ENCODE measurements around the gene AUTS2.
"Not testable (repeated sequence)": the region's sequence is repeated elsewhere in the genome, so short reads cannot be mapped to it uniquely, and the experiment has no call there.

AUTS2 gene

DNA sequence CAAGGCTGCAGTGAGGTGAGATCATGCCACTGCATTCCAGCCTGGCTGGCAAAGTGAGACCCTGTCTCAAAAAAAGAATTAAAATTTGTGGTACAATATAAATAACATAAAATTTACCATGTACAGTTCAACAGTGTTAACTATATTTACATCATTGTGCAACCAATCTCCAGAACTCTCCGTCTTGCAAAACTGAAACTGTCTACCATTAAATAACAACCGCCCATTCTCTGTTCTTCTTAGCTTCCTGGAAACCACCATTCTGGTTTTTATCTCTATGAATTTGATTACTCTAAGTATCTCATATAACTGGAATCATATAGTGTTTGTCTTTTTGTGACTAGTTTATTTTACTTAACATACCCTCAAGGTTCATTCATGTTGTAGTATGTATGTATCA, 167.6 kb downstream of the AUTS2 start:
- DNase-seq, result peak; percentile 44

DNA sequence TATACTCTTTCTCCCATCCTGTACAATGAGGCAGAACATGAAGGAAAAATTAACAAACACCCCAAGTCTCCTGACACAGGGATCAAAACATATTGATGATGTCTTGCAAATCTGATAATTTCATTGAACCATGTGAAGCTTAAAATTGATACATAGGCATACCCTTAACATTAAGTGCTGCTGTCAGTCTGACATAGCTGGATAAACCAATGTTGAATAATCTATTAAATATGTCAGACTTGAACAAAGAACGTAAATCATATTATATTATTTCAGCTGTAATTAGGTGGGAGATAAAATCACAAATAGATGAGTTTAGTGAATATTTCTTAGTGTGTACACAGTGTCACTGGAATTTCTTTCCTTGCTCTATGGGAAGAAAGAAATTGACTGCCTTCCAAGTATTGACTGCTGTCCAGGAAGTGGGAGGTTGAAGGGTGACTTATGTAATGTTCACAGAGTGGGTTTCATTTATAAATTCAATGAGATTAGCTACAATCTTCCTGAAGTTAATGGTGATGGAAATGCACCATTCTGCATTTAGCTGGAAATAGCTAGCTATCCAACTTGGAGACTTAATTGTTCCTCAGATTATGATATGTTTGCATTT, 170.8 kb downstream of the AUTS2 start:
- DNase-seq, result no peak

DNA sequence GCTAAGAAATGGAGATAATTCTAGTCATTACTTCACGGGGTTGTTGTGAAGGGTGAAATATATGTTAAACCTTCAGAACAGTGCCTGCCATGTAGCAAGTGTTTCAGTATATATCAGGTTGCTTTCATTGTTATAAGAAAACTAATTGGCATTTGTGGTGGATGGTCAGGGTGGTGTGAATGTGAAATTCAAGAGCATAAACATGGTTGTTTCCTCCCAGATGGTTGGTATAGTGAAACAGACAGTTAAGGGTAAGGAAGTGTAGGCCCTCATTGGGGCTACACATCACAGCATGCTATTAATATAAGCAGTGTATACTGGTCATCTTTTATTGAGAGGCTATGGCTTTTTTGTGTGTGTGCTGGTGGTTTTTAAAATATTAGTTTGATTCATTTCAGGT, 171.6 kb downstream of the AUTS2 start:
- DNase-seq, result no peak

DNA sequence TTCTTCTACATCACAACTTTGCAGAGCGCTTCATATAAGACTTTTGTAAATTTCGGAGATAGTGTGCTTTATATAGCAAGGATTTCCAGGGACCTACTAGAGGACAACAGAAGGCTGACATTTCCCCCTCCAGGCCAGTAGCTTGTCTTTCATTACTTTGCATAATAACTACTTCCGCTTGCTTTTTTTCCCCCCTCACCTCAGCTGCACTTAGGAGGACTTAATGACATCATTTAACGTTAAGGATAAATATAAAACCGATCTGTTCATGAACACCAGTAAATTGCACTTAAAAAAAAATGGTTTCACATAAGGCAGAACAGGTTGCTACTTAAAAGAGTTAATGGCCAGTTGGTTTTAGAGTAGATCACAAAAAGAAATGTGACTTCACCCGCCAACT, 172.3 kb downstream of the AUTS2 start:
- no peak for DNase-seq

DNA sequence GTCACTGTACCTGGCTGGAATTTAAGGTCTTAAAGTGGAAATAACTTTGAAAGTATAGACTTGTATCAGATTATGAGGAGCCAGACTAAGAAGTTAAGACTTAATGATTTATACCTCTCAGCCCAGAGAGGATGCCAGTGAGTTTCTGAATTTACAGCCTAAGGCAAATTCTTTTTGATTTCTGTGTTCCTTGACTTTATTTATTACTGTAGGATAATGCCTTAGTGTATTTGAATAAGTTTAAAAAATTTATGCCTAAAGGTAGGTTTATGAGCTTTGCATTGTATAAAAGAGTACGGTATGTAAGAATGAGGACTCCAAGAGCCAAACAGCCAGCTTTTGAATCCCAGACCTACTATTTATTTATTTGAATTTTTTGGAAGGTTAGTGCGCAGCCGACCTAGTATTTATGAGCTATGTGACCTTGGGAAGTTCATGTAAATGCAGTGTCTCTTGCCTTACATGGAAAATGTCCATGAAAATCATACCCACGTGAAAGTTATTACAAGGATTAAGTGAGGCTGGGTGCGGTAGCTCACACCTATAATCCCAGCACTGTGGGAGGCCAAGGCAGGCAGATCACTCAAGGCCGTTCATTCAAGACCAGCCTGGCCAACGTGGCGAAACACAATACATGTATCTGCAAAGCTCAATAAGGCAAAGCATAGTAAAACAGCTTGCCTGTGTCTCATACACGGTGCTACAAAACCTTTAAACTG, 174.6 kb downstream of the AUTS2 start:
- DNase-seq, result no peak

DNA sequence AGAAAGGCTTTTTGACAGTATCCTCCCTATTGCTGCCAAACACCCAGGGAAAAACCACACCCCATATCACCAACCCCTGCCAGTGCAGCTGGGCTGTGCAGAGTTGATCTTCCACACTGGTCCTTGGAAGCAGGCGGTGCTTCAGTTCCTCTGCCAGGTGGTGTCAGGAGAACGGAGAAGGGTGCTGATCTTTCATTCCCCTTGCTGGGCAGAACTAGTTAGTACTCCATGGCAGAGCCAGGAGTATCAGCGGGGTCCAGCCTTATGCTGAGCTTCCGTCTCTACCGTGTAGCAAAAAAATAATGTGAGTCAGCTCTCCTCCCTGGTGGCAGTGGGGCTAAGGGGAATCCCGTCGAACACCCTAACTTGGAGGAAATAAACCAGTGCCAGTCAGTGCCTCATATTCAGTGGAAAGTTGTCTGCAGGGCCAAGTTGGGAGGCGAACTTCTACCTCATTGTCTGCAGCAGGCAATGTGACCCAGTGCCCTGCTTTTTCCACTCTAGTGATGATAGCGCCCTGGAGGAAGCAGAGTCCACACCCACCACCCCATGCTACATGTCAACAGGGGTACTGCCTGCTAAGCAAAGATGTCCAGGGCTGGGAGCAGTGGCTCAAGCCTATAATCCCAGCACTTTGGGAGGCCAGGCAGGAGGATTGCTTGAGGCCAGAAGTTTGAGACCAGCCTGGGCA, 175.4 kb downstream of the AUTS2 start:
- no peak for DNase-seq

DNA sequence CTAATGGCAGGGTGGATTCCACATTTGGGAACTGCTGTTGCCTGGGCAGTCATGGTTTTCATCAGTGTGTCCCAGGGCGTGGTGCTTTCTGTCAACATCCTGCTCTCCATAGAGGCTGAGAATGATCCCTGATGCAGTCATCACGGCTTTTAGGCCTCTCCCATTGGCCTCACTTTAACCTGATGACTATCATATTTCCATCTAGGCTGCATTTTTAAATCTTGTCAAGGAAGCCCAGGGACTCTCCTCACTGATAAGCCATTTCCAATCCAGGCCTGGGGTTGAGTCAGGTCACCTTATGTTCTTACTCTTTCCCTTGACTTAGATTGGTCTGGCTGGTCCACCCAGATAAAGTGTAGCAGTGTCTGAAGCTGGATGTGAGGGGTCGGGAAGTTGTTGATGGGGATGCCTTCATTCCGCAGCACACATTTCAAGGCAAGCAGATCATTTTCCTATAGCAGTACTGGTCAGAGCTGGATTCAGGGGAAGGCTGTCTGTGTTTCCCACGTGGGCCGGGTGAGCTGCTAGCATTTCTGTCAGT, 177.0 kb downstream of the AUTS2 start:
- DNase-seq, result no peak

DNA sequence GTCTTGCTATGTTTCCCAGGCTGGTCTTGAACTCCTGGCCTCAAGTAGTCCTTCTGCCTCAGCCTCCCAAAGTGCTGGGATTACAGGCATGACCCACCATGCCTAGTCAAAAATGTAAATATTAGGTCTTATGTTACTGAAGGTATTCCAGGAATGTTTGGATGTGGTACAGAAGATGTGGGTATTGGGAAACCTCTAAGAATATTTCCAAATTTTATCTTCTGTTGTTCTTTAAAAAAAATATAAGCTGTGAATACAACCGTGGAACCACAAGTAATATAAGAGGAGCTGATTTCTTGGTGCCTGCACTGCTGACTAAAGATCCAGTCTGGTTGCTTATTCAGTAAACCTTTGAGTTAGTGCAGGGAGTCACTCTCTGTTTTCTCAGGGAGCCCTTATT, 178.3 kb downstream of the AUTS2 start:
- DNase-seq, result no peak

DNA sequence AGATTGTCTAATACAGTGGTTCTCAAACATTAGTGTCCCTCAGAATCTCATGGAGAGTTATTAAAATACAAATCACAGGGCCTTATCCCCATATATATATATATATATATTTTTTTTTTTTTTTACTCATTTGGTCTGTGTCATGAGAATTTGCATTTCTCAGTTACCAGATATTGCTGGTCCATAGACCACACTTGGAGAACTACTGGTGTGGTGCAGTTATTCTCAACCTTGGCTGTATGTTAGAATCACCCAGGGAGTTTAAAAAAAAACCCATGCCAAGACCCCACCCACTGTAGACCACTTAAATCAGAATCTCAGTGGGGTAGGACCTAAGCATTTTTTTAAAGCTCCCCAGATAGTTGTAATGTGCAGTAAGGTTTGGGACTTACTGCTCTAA, 179.9 kb downstream of the AUTS2 start:
- DNase-seq, result no peak

DNA sequence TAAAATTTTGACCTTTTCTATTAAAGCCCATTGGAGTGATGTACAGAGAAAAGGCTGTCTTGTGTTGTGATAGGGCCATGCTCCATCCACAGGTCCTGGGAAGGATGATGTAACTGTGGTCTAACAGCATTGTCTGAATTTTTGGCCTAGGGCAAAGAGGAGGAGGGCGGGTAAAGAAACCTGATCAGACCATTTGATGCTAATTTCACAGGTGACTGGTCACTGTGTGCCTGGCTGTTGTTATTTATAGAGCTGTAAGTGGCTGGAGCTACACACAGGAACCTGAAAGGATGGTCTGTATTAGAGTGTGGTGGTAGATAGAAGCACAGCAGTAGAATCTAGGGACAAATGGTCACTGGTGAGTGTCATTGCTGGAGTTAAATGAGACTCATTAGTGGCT, 182.1 kb downstream of the AUTS2 start:
- no peak for DNase-seq

DNA sequence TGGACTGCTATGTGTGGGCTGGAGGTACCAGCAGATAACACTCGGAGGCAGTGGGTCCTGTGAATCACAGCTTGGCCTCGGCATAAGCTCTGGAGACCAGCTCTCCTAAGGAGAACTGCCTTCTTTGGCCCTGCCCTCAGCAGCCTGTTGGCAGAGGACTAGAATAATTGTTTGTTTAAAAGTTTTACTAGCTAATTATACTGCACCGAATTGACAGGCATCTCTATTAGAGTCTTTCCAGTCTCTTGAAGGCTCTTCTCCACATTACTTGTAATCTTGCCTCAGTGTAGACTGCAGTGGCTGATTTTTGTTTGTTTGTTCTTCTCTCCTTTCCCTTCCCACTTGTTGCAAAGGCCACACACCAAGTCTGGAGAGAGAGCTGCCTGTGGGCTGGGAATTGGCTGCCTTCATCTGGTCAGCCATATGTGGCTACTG, 183.2 kb downstream of the AUTS2 start:
- DNase-seq, result no peak

DNA sequence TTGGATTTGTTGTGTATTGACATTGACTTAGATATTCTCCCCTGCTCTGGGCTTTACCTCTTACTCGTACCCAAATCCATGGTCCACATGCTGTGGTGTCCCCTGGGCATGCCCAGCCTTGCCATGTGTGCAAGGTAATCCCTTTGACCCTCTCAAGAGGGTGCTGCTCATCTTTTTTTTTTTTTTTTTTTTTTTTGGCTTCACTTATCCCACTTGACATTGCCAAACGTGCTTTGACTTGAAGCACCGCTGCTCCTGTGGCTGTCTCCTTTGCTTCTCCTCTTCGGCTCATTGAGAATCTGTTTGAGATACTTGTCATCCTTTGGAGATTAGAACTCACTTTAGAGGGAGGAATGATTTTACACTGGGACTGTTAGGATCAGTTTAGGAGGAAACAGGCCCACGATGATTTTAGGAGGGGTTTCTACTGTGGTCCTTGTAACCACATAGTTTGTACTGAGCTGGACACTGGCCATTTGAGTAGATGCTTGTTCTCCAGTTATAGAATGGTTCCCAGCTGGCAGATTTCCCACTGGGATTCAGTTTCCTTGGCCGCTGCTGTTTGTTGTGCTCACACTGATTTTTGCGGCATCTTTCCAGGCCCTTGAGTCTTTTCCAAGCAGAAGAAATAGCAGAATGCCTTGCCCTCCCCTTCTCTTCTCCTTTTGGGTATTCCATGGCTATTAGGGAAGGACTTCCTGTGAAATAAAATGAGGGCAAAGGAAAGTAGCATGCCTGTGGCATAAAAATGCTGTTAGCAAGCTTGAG, 184.8 kb downstream of the AUTS2 start:
- DNase-seq, result no peak

DNA sequence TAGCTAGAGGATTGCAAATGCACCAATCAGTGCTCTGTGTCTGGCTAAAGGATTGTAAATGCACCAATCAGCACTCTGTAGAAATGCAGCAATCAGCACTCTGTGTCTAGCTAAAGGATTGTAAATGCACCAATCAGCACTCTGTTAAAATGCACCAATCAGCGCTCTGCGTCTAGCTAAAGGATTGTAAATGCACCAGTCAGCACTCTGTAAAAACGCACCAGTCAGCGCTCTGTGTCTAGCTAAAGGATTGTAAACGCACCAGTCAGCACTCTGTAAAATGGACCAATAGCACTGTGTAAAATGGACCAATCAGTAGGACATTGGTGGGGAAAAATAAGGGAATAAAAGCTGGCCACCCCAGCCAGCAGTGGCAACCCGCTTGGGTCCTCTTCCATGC, 187.9 kb downstream of the AUTS2 start:
- not testable (repeated sequence) for DNase-seq

DNA sequence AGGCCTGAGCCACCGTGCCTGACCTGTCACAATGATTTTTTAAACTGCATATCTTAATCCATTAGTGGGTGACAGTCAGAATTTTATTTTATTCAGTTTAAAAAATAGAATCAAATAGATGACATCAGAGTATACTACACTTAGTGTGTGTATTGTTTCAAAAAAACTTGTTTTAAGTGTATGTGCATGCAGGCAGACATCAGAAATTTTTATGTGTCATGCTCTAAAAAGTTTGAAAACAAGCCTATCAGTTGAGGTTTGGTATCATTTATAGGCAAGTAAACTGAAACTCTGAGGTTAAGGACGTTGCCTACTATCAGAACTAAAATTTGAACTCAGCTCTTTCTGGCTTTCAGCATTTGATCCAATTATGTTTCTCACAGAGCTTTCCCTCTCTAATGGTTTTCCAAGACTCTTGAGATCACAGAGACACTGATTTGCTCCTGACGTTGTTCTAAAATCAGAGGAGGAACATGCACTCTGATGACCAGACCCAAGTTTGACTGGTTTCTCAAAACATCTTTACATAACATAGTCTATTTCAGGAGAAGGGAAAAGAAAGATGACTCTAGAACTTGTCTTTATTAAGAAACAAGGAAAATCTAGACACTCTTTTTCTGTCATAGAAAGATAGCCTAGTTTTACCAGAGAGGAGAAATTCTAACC, 188.6 kb downstream of the AUTS2 start:
- no peak for DNase-seq

DNA sequence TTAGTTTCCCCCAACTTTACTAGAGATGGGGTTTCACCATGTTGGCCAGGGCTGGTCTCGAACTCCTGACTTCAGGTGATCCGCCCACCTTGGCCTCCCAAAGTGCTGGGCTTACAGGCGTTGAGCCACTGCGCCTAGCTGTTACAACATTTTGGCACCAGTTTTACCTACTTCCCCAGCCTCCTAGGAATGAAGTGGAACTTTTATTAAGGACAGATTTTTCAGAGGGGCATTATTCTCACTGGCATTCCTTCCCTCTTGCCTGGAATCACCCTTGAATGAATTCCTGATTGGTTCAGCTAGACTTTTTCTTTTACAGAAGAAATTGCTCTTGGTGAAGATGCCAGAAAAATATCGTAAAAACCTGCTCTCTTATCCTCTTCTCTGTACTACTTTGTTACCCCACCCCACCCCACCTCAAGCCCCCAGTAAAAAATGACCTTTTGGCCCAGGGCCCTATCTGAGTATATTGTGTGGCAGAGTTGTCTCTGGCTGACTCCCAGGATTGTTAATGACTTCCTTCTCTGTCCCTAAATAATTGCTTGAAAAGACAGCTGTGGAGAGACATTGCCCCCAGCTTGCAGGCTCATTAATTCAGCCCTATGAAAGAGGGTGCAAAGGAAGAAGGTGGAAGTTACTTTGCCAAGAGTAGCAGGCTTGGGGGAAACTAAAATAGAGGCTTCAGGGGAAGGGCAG, 189.6 kb downstream of the AUTS2 start:
- DNase-seq, result no peak

DNA sequence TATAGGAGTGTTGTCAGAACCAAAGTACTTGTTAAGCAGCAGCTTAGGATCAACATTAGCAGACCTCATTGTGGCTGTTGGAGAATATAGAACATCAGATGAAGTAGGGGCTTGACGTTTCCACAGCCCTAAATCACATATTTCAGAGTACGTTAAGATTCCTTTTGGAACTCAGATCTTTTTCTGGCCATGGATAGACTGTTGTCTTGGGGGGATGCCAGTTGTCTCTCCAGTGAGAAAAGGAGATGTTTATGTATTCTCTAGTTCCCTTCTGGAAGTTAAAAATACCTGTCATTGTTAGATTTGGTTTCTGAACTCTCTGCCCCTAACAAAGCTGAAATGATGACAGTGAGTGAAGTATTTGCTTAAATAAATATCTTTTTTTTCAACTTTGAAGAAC, 191.3 kb downstream of the AUTS2 start:
- no peak for DNase-seq

DNA sequence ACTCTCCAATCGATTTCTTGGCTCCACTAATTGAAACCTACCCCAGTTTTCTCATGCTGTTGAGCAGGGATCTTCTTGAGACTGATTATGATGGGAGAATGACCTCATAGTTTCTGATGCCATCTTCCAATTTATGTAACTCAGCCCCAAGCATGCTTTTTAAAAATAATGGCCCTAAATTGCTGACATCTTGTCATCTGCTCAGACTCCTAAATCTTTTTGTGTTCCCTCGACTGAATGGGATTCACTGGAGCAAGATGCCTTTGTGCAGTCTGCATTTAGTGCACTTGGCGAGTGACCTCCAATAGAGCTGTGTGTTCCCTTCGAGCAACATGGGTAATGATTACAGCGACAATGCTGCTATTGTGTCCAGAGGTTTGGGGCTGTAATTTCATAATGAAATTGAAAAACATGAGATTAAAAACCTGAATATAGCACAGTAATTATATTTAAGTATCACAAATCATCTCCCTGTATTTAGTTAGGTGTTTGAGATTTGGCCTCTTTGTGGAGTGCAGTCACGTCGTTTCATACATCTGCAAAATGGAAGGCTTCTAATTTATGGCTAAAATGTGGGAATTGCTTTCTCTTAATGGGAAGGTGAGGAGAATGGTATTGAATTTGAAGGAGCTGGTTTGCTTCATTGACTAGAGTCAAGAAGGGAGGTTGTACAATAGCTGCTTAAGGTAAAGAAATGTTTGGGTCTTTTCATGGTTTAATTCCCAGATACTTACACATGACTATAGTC, 192.9 kb downstream of the AUTS2 start:
- no peak for DNase-seq

DNA sequence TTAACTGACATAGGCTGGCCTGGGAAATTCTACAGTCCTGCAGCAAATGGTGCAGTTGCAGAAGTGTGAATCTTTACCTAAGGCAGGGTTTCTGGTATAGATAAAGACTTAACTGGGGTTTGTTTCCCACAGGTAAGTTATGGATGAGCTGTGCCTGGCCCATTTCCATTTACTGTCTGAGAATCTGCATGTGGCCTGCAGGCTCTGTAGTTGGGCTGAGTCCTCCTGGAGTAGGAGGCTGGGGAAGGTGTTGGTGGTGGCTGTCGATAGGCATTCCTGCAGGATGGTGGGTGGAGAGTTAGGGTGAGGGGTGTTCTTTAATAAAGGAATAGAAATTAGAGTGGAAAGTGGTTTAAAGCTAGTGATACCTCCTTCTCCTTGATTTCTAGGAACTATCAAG, 193.5 kb downstream of the AUTS2 start:
- DNase-seq, result no peak

DNA sequence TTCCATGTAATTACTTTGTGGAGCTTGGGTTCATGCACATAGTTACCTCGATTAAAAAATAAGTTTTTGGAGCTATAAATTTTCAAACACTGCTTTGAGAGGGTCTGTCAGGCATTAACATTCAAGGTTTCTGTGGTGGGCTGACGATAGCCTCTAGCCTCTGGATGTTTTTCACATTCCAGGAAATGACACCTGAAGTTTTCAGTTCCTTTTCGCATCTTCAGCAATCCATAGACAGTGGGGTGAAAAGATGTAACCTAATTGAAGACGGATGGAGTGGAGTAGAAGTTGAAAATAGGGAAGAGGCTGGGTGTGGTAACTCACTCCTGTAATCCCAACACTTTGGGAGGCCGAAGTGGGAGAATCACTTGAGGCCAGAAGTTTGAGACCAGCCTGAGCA, 197.7 kb downstream of the AUTS2 start:
- DNase-seq, result no peak

DNA sequence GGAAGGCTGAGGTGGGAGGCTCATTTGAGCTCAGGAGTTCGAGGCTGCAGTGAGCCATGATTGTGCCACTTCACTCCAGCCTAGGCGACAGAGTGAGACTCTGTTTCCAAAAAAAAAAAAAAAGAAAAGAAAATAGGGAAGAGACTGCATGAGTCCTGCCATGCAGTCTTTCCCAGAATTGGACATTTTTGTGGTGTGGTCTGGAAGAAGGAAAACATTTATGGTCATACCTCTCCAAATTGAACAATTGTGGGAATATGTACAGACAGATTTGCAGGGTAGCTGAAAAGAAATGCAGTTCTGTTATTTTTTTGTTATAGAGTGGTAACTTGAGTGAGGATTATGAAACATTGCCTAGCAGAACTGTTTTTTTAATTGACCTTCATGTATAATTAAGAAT, 198.1 kb downstream of the AUTS2 start:
- DNase-seq, result no peak

DNA sequence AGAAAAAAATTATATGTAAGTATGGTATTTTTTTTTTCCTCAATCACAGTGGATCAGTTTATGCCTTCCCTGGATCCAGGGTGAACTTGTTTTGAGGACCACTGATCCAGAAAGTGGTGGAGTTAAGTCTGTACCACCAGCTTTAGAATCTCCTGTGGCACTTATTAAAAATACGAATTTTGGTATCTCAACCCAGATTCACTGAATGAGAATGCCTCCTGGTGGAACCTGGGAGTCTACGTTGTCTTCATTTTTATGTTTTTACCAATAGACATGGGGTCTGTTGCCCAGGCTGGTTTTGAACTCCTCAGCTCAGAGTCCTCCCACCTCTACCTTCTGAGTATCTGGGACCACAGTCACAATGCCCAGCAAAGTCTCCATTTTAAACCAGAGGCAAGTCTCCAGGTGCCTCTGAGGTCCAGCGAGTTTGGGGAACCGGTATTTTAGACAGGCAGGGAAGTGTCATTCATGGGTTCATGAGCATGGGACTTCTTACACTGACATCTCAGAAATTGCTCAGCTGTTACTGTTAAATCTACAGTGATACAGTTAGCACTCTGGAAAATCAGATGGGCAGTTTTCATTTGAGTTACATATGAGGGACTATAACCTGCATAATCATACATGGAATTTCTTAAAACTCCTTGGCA, 200.9 kb downstream of the AUTS2 start:
- no peak for DNase-seq

Measured in suppressor macrophage treated with lipopolysaccharide for 4 hours (primary cell).